HEK293T (cell line): ENCODE data around the gene FOXP4.

Experiments
- CTCF ChIA-PET: fragments of 350-600 bp; formaldehyde crosslinking; extraction: SDS; loops from one replicate; lab custom pipeline; 2021; ENCODE audit warnings: antibody characterized with exemption, inconsistent platforms; lab: Yijun Ruan, JAX
- POLR2A ChIA-PET: fragments of 350-600 bp; formaldehyde crosslinking; extraction: SDS; loops from one replicate; lab custom pipeline; 2020; ENCODE audit warnings: antibody characterized with exemption, inconsistent platforms; lab: Yijun Ruan, JAX
- DNase-seq: peaks from one replicate; pipeline ENCODE4 v3.0.0; 2012; ENCODE audit warnings: mixed read lengths; ENCODE audit errors: extremely low spot score
- ARNT ChIP-seq: fragments of 450-650 bp; IDR thresholded peaks from 2 replicates; pipeline ENCODE4 v1.6.1; 2017; ENCODE audit warnings: mild to moderate bottlenecking
- BHLHE40 ChIP-seq: fragments of 450-650 bp; IDR thresholded peaks from 2 replicates; pipeline ENCODE4 v1.6.1; 2016; ENCODE audit warnings: mild to moderate bottlenecking, moderate library complexity, borderline replicate concordance
- CTBP1 ChIP-seq: fragments of 450-650 bp; IDR thresholded peaks from 2 replicates; pipeline ENCODE4 v1.6.1; 2016; ENCODE audit warnings: borderline replicate concordance
- ELF4 ChIP-seq: fragments of 450-650 bp; IDR thresholded peaks from 2 replicates; pipeline ENCODE4 v1.6.1; 2017; ENCODE audit warnings: antibody characterized with exemption
- FOXA1 ChIP-seq: fragments of 450-650 bp; IDR thresholded peaks from 2 replicates; pipeline ENCODE4 v1.6.1; 2016; ENCODE audit warnings: mild to moderate bottlenecking
- FOXK2 ChIP-seq: fragments of 450-650 bp; IDR thresholded peaks from 2 replicates; pipeline ENCODE4 v1.6.1; 2016; ENCODE audit warnings: mild to moderate bottlenecking
- FOXM1 ChIP-seq: fragments of 450-650 bp; IDR thresholded peaks from 2 replicates; pipeline ENCODE4 v1.6.1; 2017; ENCODE audit warnings: mild to moderate bottlenecking, borderline replicate concordance
- HDGF ChIP-seq: fragments of 450-650 bp; IDR thresholded peaks from 2 replicates; pipeline ENCODE4 v1.6.1; 2017; ENCODE audit warnings: antibody characterized with exemption, borderline replicate concordance
- L3MBTL2 ChIP-seq: fragments of 450-650 bp; conservative IDR thresholded peaks from 2 replicates; pipeline ENCODE4 v1.6.1; 2016; ENCODE audit warnings: mild to moderate bottlenecking
- LEF1 ChIP-seq: fragments of 450-650 bp; IDR thresholded peaks from 2 replicates; pipeline ENCODE4 v1.6.1; 2017; ENCODE audit warnings: mild to moderate bottlenecking, borderline replicate concordance
- NFRKB ChIP-seq: fragments of 450-650 bp; IDR thresholded peaks from 2 replicates; pipeline ENCODE4 v1.6.1; 2016; ENCODE audit warnings: mild to moderate bottlenecking, moderate library complexity
- PKNOX1 ChIP-seq: fragments of 450-650 bp; IDR thresholded peaks from 2 replicates; pipeline ENCODE4 v1.6.1; 2016
- SP1 ChIP-seq: fragments of 450-650 bp; IDR thresholded peaks from 2 replicates; pipeline ENCODE4 v1.6.1; 2017
- SUZ12 ChIP-seq: fragments of 450-650 bp; IDR thresholded peaks from 2 replicates; pipeline ENCODE4 v1.6.1; 2016; ENCODE audit warnings: mild to moderate bottlenecking
- TARDBP ChIP-seq: fragments of 450-650 bp; IDR thresholded peaks from 2 replicates; pipeline ENCODE4 v1.6.1; 2016
- ZNF384 ChIP-seq: fragments of 450-650 bp; IDR thresholded peaks from 2 replicates; pipeline ENCODE4 v1.6.1; 2016

Gene FOXP4

GRCh38 chr6:41572613-41573012 is 26.4 kb downstream of the FOXP4 start:
- no peak for DNase-seq
- ChIA-PET POLR2A (no interaction called here), CTCF (interaction anchor here (1.0 kb wide), 1 partner anchor 204 kb away, joined by 3 read pairs; no protein-coding TSS in a partner anchor)
- TF ChIP-seq SUZ12 = no peak

GRCh38 chr6:41573276-41573675 is 27.1 kb downstream of the FOXP4 start:
- ChIA-PET CTCF (interaction anchor here (1.0 kb wide), 1 partner anchor 205 kb away, joined by 3 read pairs; no protein-coding TSS in a partner anchor), POLR2A (no interaction called here)
- no peak for DNase-seq
- TF ChIP-seq CTBP1 (no peak), ZNF384 (no peak), FOXK2 (no peak), LEF1 (no peak), BHLHE40 (no peak), TARDBP (no peak), FOXA1 (no peak), ELF4 (no peak), NFRKB (no peak)

GRCh38 chr6:41573985-41574384 is 27.8 kb downstream of the FOXP4 start:
- POLR2A ChIA-PET = no interaction called here
- TF ChIP-seq HDGF = no peak
- no peak for TF ChIP-seq PKNOX1
- TF ChIP-seq ZNF384 = no peak
- TF ChIP-seq TARDBP = no peak
- TF ChIP-seq NFRKB = no peak
- TF ChIP-seq ELF4 = no peak
- no peak for TF ChIP-seq LEF1
- no peak for TF ChIP-seq CTBP1
- no peak for TF ChIP-seq SP1
- no peak for TF ChIP-seq ARNT
- no peak for TF ChIP-seq BHLHE40
- TF ChIP-seq FOXK2 = no peak
- TF ChIP-seq FOXM1 = no peak
- TF ChIP-seq SUZ12 = no peak
- no peak for TF ChIP-seq FOXA1
- TF ChIP-seq L3MBTL2 = no peak
- CTCF ChIA-PET = no interaction called here
- no peak for DNase-seq

- TF ChIP-seq ZNF384 (no peak), HDGF (no peak), ELF4 (no peak), LEF1 (no peak), BHLHE40 (no peak), SP1 (no peak), L3MBTL2 (no peak), CTBP1 (no peak), TARDBP (no peak), ARNT (no peak), FOXA1 (no peak), NFRKB (no peak), FOXM1 (no peak), SUZ12 (no peak), FOXK2 (no peak), PKNOX1 (no peak)
- ChIA-PET POLR2A (no interaction called here), CTCF (no interaction called here)
- no peak for DNase-seq
Measured at GRCh38 chr6:41575598-41575997, 29.4 kb downstream of the FOXP4 start.

DNA sequence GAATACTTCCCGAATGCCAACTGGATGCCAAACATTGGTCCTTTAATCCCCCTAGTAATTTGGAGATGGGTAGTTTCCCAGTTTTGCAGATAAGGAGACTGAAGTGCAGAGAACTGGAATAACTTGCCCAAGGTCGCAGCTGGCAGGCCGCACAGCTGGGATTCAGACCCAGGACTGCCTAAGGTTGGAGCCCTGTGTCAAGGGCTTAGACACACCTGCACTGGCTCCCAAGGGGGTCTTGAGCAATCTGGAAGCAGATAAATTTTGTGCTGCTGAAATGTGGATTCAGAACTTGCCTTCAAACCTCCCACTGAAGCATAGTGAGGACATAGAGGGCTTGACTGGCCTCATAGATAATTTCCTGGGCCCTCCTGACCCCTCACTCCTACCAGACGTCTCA is 30.5 kb downstream of the FOXP4 start:
- CTCF ChIA-PET = no interaction called here
- POLR2A ChIA-PET = no interaction called here
- TF ChIP-seq NFRKB (no peak), CTBP1 (no peak), SP1 (no peak)
- DNase-seq = no peak

- ChIA-PET POLR2A (no interaction called here), CTCF (interaction anchor here (0.8 to 1.5 kb wide), 2 partner anchors 25 to 153 kb away, joined by 4 read pairs; no protein-coding TSS in a partner anchor)
- DNase-seq = peak; percentile 33
- no peak for TF ChIP-seq L3MBTL2
- no peak for TF ChIP-seq FOXA1
- TF ChIP-seq ZNF384 = no peak
- no peak for TF ChIP-seq LEF1
- TF ChIP-seq NFRKB = no peak
- TF ChIP-seq TARDBP = no peak
- TF ChIP-seq ARNT = no peak
- TF ChIP-seq HDGF = no peak
- TF ChIP-seq FOXK2 = no peak
- TF ChIP-seq BHLHE40 = no peak
- TF ChIP-seq FOXM1 = no peak
- no peak for TF ChIP-seq SP1
- TF ChIP-seq PKNOX1 = no peak
- TF ChIP-seq ELF4 = no peak
- no peak for TF ChIP-seq SUZ12
- TF ChIP-seq CTBP1 = no peak
Measured at GRCh38 chr6:41577356-41578216, 31.4 kb downstream of the FOXP4 start.
